GM12892 (cell line): Measurements from ENCODE around the gene SMARCD3.

ENCODE experiments used
- POLR2A ChIP-seq: IDR thresholded peaks from 2 replicates; pipeline ENCODE4 v1.6.1; 2011; ENCODE audit warnings: low read depth, low read length, control low read depth
- POLR2AphosphoS5 ChIP-seq: IDR thresholded peaks from 2 replicates; pipeline ENCODE4 v1.6.1; 2011; ENCODE audit warnings: low read depth, low read length, control low read depth

- TF ChIP-seq POLR2A = no peak
- TF ChIP-seq POLR2AphosphoS5 = no peak
Measured at GRCh38 chr7:151210087-151210854, 38.2 kb downstream of the SMARCD3 start, which contains the start of gene H2BK1.
